ENCODE results near the gene SMDT1. TPM values are rescaled to one million over a fixed set of nuclear protein-coding genes. Genes with fewer than 3 reads are reported as not detected.
"Not testable (repeated sequence)": the region's sequence is repeated elsewhere in the genome, so short reads cannot be mapped to it uniquely, and the experiment has no call there.

The SMDT1 gene
- total RNA-seq, 1 experiment from 2014 or later: 5.6 TPM

DNA sequence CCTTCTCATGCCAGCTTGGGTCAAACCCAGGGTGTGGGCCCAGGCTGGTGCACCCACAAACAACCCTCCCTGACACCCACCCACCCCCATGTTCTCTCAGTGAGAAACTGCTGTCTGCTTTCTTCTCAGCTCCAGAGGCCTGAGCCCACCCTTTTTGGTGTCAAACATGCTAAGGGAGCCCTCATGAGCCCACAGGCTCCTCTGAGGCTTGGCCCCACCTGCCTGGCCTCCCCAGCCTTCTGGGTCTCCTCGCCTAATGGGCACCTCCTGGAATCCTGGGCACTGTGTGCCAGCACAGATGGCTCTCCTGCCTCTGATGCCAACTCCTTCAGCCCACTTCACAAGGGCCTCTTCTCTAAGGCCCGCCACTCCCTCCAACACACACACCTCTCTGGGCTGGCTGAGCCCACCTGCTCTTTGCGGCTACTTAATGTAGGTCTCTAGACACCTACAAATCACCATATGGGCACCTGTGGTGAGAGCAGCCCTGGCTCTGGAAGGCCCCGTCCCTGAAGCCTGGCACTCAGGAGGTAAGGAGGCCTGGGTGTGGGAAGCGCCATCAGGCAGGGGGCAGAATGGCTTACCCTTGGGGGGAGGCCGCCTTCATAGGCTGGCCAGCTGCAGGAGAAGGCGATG is 13.3 kb upstream of the SMDT1 start:
- no peaks in the 10 kb centered on the region; the same call in 1 of the 2 replicates for H3K27me3 ChIP-seq (ENCODE audit: control insufficient read depth, insufficient read depth, low read length)
- no peak overlapping the region for H3K4me3 ChIP-seq (ENCODE audit: insufficient read depth, low read depth, low read length)
- DNase-seq: no peak
- H3K36me3 ChIP-seq (replicated peaks; ENCODE audit: control insufficient read depth, insufficient read depth, low read length): peaks cover 7% of the 10 kb centered on the region

DNA sequence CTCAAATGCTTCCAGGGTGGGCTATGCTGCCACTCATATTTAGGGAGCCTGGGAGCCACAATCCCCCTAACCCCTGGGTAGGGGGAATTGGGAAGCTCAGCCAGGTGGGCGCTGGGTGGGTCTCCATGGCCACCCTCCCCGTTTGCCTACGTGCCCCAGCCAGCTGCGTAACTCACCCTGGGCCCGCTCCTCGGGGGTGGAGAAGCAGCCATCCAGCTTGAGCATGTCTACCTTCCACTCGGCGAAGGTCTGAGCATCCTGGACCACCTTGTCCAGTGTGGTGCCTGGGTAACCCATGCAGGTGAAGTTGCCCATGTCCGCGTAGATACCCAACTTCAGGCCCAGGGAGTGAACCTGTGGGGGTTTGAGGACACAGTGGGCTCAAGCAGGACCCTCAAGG is 12.6 kb upstream of the SMDT1 start:
- H3K36me3 ChIP-seq (replicated peaks; ENCODE audit: control insufficient read depth, insufficient read depth, low read length): peaks cover 4% of the 10 kb centered on the region
- no peak for DNase-seq
- H3K27me3 ChIP-seq (ENCODE audit: control insufficient read depth, insufficient read depth, low read length): no peaks in the 10 kb centered on the region; the same call in 1 of the 2 replicates
- H3K4me3 ChIP-seq (ENCODE audit: insufficient read depth, low read depth, low read length): no peak overlapping the region

DNA sequence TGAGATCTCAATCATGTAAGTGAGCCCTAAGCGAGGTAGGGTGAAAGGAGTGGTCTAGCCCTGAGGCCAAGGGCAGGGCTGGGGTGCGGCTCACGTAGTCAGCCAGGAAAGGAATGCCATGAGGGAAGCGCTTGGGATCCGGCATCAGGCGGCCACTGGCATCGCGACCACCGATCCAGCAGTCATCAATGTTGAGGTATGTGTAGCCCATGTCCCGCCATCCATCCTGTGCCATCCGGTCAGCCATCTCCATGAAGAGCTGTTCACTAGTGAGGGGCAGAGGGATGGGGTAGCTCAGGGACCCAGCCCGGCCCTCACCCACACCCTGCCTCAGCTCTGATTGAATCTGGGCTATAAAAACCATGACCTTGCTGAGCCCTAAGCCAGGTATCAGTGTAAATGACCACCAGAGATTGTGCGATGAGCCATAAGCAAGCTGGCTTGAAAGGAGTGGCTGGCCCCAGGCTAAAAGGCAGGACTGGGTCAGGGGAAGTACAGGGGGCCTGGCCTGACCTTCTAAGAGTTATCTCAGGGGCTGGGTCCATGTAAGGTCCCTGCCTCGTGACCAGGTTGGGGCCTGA is 11.7 kb upstream of the SMDT1 start:
- no peak overlapping the region for H3K4me3 ChIP-seq (ENCODE audit: insufficient read depth, low read depth, low read length)
- DNase-seq: no peak
- H3K36me3 ChIP-seq (replicated peaks; ENCODE audit: control insufficient read depth, insufficient read depth, low read length): peaks cover 4% of the 10 kb centered on the region
- H3K27me3 ChIP-seq (ENCODE audit: control insufficient read depth, insufficient read depth, low read length): no peaks in the 10 kb centered on the region; the same call in 1 of the 2 replicates

DNA sequence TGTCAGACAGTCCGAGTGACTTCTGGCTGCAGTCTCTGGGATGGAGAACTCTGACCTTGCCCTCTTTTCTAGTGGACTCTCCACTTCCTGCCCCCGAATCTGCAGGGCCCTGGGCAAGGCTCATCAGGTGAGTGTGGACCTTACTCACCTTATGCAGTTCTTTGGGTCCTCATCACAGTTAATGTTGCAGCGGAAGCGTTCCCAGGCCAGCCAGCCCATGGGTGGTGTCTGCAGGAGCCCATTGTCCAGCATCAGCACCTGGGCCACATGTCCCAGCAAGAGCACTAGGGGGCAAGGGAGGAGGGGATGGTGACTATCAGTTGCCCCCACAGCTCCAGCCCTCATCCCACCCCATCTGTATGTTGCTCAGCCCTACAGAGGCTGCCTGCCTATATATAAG is 11.2 kb upstream of the SMDT1 start:
- Histone ChIP-seq H3K27me3 (ENCODE audit: control insufficient read depth, insufficient read depth, low read length) (peaks cover 2% of the 10 kb centered on the region), H3K36me3 (replicated peaks; ENCODE audit: control insufficient read depth, insufficient read depth, low read length) (peaks cover 4% of the 10 kb centered on the region), H3K4me3 (ENCODE audit: insufficient read depth, low read depth, low read length) (no peak overlapping the region)
- no peak for DNase-seq

DNA sequence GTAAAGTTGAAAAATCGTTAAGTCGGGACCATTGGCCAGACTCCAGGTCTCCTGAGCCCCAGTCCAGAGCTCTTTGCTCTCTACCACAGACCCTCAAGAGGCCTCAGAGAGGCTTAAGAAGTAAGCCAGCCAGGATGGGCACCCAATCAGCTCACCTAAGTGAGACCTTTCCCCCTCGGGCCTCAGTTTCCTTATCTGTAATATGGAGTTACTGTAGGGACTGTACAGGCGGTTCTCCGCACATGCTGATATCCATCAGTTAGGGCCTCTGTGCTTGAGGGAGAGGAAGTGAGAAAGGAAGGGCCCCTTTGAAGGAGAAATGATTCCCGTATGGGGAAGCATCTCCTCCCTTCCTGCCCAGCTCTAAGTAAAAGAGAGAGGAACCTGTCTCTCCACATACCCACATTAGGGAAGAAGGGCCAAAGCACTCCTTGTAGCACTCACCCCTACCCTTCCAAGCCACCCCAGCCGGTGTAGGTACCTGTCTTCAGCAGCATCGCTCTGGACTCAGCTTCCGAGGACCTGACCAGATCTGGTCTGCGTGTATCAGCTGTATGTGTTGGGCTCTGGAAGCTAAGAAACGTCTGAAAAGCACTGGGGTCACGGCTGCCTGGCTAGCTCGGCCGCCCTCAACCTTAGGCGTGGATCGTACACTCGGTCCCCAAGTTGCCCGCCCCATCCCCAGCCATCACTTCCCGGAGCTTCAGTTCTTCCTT is 9.5 kb upstream of the SMDT1 start:
- H3K36me3 ChIP-seq (replicated peaks; ENCODE audit: control insufficient read depth, insufficient read depth, low read length): peaks cover 4% of the 10 kb centered on the region
- peaks cover 12% of the 10 kb centered on the region for H3K27me3 ChIP-seq (ENCODE audit: control insufficient read depth, insufficient read depth, low read length)
- no peak for DNase-seq
- peak overlapping the region; percentile 65 for H3K4me3 ChIP-seq (ENCODE audit: insufficient read depth, low read depth, low read length)

DNA sequence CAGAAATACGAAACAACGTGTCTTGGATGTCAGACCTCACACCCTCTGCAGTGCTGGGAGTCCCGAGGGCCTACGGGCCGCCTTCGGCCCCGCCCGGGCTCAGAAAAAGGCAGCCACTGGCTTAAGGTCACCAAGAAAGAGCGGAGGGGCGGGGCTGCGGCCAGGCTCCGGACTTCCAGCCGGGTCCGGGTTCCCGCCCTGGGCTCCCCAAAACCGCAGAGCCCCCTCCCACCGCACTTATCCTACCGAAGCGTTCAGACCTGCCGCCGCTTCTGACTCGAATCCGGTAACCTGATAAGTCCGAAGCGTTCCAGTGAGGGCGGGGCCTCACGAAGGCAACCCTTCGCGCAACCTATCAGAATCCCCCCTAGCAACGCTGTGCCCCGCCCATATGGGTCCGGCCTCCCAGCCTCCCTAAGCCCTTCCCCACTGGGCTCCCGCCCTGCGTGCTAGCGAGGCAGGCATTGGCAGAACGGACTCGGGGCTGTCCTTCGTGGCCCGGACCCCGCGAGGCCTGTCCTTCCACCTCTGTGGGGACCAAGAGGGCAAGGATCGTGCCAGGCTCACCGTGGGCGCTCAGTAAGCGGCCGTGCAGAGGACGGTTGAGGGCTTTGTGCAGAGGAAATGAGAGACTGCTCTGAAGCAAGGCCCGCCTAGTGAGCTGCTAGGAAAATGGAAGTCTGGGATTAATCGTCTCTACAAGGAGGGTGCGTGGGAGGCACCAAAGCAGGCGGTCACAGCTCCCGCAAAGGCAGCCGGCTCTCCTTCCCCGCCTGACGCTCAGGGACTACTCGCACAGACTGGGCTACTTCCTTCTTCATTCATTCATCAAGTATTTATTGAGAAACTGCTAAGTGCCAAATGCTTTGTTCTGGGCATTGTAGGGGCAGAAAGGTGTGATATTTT is 8.7 kb upstream of the SMDT1 start, which contains the start of gene NAGA:
Gene NAGA (minus strand): TSS at position 296 of the 906 bp plus-strand sequence. CDS start 515 bp downstream, outside the sequence.
- peak within 1 kb of the TSS; percentile 65 for H3K4me3 ChIP-seq (ENCODE audit: insufficient read depth, low read depth, low read length)
- H3K36me3 ChIP-seq (replicated peaks; ENCODE audit: control insufficient read depth, insufficient read depth, low read length): peaks cover 4% of the 10 kb centered on the region
- peaks cover 12% of the 10 kb centered on the region for H3K27me3 ChIP-seq (ENCODE audit: control insufficient read depth, insufficient read depth, low read length)
- peak; percentile 99 for DNase-seq

DNA sequence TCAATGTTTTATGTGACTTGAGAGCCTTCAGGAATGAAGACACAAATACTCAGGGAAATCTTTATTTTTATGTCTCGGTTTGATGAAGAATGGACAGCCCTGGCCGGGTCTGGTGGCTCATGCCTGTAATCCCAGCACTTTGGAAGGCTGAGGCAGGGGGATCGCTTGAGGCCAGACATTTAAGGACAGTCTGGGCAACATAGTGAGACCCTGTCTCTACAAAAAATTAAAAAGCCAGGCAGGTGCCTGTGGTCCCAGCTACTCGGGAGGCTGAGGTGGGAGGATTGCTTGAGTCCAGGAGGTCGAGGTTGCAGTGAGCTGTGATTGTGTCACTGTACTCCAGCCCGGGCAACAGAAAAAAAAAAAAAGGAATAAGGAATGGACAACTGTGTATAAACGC is 8.0 kb upstream of the SMDT1 start:
- not testable (repeated sequence) for H3K4me3 ChIP-seq (ENCODE audit: insufficient read depth, low read depth, low read length); H3K36me3 ChIP-seq (replicated peaks; ENCODE audit: control insufficient read depth, insufficient read depth, low read length); DNase-seq
- H3K27me3 ChIP-seq (ENCODE audit: control insufficient read depth, insufficient read depth, low read length): peaks cover 12% of the 10 kb centered on the region

DNA sequence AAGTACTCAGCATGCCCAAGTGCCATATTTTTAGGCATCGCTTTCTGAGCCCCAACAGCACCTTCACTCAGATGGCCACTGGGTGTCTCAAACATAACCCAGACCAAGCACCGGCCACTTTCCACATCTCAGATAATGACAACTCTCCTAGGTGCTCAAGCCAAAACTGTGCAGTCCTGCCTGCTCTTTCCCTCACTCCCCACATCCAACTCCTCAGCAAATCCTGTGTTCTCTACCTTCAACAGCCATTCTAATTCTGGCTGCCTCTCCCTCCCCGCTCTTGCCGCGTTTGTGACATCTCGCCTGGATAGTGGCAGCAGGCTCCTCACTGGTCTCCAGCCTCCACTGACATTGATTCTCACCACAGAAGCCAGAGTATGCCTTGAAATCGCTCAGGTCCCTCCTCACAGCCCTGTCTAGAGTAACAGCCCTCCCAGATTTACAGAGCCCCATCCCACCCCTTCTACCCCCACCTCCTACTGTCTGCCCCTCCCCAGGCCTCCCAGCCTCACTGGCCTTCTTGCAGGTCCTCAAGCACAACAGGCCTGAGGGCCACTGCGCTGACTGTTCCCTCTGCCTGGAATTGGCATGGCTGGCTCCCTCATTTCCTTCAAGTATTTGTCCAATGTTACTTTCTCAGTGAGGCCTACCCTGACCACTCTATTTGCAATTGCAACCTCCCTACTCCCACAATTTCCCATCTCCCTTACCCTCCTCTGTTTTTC is 6.7 kb upstream of the SMDT1 start:
- no peak for DNase-seq
- Histone ChIP-seq H3K36me3 (replicated peaks; ENCODE audit: control insufficient read depth, insufficient read depth, low read length) (peaks cover 4% of the 10 kb centered on the region), H3K27me3 (ENCODE audit: control insufficient read depth, insufficient read depth, low read length) (peaks cover 12% of the 10 kb centered on the region), H3K4me3 (ENCODE audit: insufficient read depth, low read depth, low read length) (no peak overlapping the region)

DNA sequence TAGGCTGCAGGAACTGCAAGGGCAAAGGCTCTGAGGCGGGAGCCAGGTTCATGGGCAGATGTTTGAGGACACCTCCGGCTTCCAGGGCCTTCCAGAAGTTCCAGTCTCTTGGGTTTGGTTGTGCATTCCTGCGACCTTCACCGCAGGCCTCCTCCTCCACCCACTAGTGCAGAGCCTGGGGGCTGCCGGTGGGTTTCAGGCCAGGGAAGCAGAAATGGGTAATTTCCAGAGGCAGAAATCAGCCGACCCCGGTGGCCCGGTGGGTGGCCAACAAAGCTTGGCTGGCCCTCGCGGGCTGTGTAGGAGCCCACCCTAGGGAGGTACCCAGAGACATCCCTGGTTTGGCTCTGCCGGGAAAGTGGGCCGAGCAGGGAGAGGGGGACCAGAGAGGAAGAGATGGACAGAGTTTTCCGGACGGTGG is 5.9 kb upstream of the SMDT1 start:
- peak; percentile 60 for DNase-seq
- peak overlapping the region; percentile 59 for H3K4me3 ChIP-seq (ENCODE audit: insufficient read depth, low read depth, low read length)
- H3K27me3 ChIP-seq (ENCODE audit: control insufficient read depth, insufficient read depth, low read length): peaks cover 12% of the 10 kb centered on the region
- H3K36me3 ChIP-seq (replicated peaks; ENCODE audit: control insufficient read depth, insufficient read depth, low read length): peaks cover 1% of the 10 kb centered on the region

DNA sequence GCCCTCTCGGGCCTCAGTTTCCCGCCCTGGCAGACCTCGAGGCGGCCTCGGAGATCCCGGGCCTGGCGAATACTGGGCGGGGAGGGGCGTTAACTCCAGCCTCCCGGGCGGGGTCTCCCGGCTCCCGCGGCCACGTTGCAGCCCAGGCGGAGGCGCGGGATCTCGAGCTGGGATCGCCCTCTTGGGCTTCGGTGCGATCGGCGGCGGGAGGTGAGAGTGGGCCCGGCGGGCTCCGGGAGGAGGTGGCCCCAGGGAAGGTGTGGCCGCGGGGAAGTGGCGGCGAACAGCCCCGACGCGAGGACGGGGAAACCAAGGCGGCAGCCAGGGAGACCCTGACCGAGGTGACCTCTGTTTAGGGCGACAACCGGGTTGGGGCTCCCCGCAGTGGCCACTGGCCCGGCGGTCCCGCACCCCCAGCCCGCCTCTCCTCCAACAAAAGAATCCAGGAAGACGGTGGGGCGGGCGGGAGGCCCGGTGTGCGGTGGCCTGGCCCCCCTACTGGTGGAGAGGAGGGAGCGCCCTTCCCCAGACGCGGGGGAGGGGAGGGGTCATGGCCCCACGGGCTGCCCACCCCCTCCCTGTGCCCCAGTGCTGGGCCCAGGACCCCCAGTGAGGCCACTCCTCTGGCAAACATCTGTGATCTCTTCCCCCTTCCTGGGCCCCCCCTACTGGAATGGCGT is 5.2 kb upstream of the SMDT1 start, which contains the start of gene PHETA2:
Gene PHETA2 (plus strand): TSS at position 117 of the 680 bp plus-strand sequence. CDS start 3,046 bp downstream, outside the sequence.
- peak within 1 kb of the TSS; percentile 59 for H3K4me3 ChIP-seq (ENCODE audit: insufficient read depth, low read depth, low read length)
- H3K36me3 ChIP-seq (replicated peaks; ENCODE audit: control insufficient read depth, insufficient read depth, low read length): peaks cover 1% of the 10 kb centered on the region
- peak; percentile 80 for DNase-seq
- H3K27me3 ChIP-seq (ENCODE audit: control insufficient read depth, insufficient read depth, low read length): peaks cover 12% of the 10 kb centered on the region

DNA sequence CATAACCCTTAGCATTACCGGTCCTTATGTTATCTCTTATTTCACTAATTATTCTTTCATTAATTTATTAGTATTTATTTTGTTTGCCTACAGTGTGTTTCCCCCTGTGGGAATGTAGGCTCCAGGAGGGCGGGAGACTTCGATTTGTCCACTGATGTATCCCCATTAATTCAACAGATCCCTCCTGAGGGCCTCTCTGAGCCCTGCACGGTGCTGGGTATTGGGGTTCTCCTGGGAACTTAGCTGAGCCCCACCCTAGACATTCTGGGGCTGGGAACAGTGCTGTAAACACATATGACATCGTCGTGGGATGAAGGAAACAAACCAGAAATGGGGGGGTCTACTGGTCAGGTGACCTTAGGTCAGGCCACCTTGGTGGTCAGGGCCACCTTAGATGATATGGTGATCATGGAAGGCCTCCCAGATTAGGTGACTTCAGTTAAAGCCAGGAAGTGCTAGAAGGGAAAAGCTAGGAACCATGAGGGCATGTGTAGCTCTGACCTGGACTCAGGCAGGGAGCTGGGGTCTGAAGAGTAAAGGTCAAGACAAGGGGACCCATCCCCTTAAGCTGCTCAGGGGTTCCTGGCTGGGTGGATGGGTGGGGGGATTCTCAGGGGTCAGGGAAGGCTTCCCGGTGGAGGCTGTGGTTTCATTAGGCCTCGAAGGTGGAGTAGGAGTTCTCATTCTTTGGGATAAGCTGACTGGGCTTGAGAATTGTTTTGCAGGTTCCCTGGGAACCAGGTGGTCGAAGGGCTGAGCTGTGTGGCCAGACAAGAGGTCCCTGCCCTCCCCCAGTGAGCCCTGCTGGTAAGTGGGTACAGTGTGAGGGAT is 4.4 kb upstream of the SMDT1 start:
- H3K4me3 ChIP-seq (ENCODE audit: insufficient read depth, low read depth, low read length): no peak overlapping the region
- peaks cover 1% of the 10 kb centered on the region for H3K36me3 ChIP-seq (replicated peaks; ENCODE audit: control insufficient read depth, insufficient read depth, low read length)
- no peak for DNase-seq
- peaks cover 12% of the 10 kb centered on the region for H3K27me3 ChIP-seq (ENCODE audit: control insufficient read depth, insufficient read depth, low read length)

DNA sequence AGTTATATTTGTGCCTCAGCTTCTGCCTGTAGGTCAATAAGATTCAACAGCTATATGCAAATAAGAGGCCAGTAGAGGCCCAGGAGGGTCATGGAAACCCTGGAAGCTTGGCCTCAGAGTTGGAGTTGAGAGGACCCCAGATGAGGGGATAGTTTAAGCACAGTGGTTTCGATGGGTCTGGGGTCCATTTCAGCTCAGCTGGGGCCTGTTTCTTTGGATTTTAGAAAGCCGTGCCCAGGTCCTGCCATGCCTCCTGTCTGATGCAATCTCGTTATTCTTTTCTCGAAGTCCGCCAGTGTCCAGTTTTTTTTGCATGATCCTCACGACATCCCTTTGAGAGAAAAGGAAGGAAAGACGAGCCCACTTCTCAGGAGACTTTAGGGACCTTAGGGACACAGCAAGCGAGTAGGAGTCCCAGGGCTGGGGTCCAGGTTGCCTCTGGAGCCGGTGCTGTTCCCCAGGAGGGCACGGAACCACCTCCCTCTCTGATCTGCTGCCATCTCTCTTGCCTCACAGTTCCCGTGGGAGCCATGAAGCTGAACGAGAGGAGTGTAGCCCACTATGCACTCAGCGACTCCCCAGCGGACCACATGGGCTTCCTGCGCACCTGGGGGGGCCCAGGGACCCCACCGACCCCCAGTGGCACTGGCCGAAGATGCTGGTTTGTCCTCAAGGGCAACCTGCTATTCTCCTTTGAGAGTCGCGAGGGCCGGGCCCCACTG is 2.6 kb upstream of the SMDT1 start:
- Histone ChIP-seq H3K27me3 (ENCODE audit: control insufficient read depth, insufficient read depth, low read length) (peaks cover 12% of the 10 kb centered on the region), H3K36me3 (replicated peaks; ENCODE audit: control insufficient read depth, insufficient read depth, low read length) (peaks cover 1% of the 10 kb centered on the region), H3K4me3 (ENCODE audit: insufficient read depth, low read depth, low read length) (no peak overlapping the region)
- DNase-seq: no peak
